Duodenal mucosa (tissue), 2 donors: ENCODE results near the gene FAM13C.

Source experiments
- H3K27ac ChIP-seq: one replicate; pipeline ENCODE4 v1.7.0; 2013; ENCODE audit warnings: low read depth, low read length
- H3K27me3 ChIP-seq, 2 donors: one replicate each; pipeline ENCODE4 v1.7.0; 2013; ENCODE audit warnings: low read length in 2 of 2, control low read depth in 1 of 2; ENCODE audit not compliant: insufficient read depth in 2 of 2, control insufficient read depth in 1 of 2
- H3K36me3 ChIP-seq, 2 donors: one replicate each; pipeline ENCODE4 v1.7.0; 2013; ENCODE audit warnings: low read length in 2 of 2, control low read depth in 1 of 2; ENCODE audit not compliant: insufficient read depth in 2 of 2, control insufficient read depth in 1 of 2
- H3K4me1 ChIP-seq, 2 donors: one replicate each; pipeline ENCODE4 v1.7.0; 2013; ENCODE audit warnings: low read length in 2 of 2, control low read depth in 1 of 2; ENCODE audit not compliant: insufficient read depth in 2 of 2, control insufficient read depth in 1 of 2
- H3K4me3 ChIP-seq, 2 donors: one replicate each; pipeline ENCODE4 v1.7.0; 2013; ENCODE audit warnings: low read length in 2 of 2, low read depth in 1 of 2
- H3K9ac ChIP-seq, 2 donors: one replicate each; pipeline ENCODE4 v1.7.0; 2013; ENCODE audit warnings: low read length in 2 of 2, low read depth in 1 of 2
- H3K9me3 ChIP-seq, 2 donors: one replicate each; pipeline ENCODE4 v1.7.0; 2013; ENCODE audit warnings: low read length in 2 of 2, control low read depth in 1 of 2; ENCODE audit not compliant: control insufficient read depth in 1 of 2

FAM13C gene

GRCh38 chr10:59323036-59323459 lies 39.3 kb downstream of the FAM13C start:
- Histone ChIP-seq H3K9ac (no peak overlapping the region), H3K27me3 (no peaks in the 10 kb centered on the region), H3K27ac (no peak overlapping the region), H3K36me3 (no peaks in the 10 kb centered on the region), H3K4me3 (no peak overlapping the region), H3K4me1 (peaks cover 3% of the 10 kb centered on the region in 2 donors), H3K9me3 (no peaks in the 10 kb centered on the region)

- H3K36me3 ChIP-seq, result no peaks in the 10 kb centered on the region
- no peak overlapping the region for H3K27ac ChIP-seq
- H3K9me3 ChIP-seq, result no peaks in the 10 kb centered on the region
- no peak overlapping the region for H3K9ac ChIP-seq
- no peak overlapping the region for H3K4me3 ChIP-seq
- peaks cover 3% of the 10 kb centered on the region in 2 donors for H3K4me1 ChIP-seq
- no peaks in the 10 kb centered on the region for H3K27me3 ChIP-seq
Observed at GRCh38 chr10:59322131-59322530, 40.2 kb downstream of the FAM13C start.

- no peak overlapping the region for H3K4me3 ChIP-seq
- H3K9me3 ChIP-seq, result no peaks in the 10 kb centered on the region
- no peak overlapping the region for H3K9ac ChIP-seq
- no peak overlapping the region for H3K27ac ChIP-seq
- H3K36me3 ChIP-seq, result no peaks in the 10 kb centered on the region
- H3K27me3 ChIP-seq, result no peaks in the 10 kb centered on the region
- H3K4me1 ChIP-seq, result peaks cover 3% of the 10 kb centered on the region in 2 donors
Observed at GRCh38 chr10:59320355-59320754, 42.0 kb downstream of the FAM13C start.

- H3K4me3 ChIP-seq, result no peak overlapping the region
- H3K36me3 ChIP-seq, result no peaks in the 10 kb centered on the region
- no peaks in the 10 kb centered on the region for H3K27me3 ChIP-seq
- peaks cover 3% of the 10 kb centered on the region in 2 donors for H3K4me1 ChIP-seq
- H3K27ac ChIP-seq, result no peak overlapping the region
- H3K9me3 ChIP-seq, result no peaks in the 10 kb centered on the region
- no peak overlapping the region for H3K9ac ChIP-seq
Observed at GRCh38 chr10:59319854-59320253, 42.5 kb downstream of the FAM13C start.

GRCh38 chr10:59317066-59317465 lies 45.3 kb downstream of the FAM13C start:
- no peak overlapping the region for H3K4me3 ChIP-seq
- no peaks in the 10 kb centered on the region for H3K9me3 ChIP-seq
- H3K36me3 ChIP-seq, result no peaks in the 10 kb centered on the region
- no peak overlapping the region for H3K27ac ChIP-seq
- H3K4me1 ChIP-seq, result no peaks in the 10 kb centered on the region
- H3K27me3 ChIP-seq, result no peaks in the 10 kb centered on the region
- H3K9ac ChIP-seq, result no peak overlapping the region

- Histone ChIP-seq H3K4me1 (no peaks in the 10 kb centered on the region), H3K9me3 (no peaks in the 10 kb centered on the region), H3K27ac (no peak overlapping the region), H3K27me3 (no peaks in the 10 kb centered on the region), H3K4me3 (no peak overlapping the region), H3K9ac (no peak overlapping the region), H3K36me3 (no peaks in the 10 kb centered on the region)
Observed at GRCh38 chr10:59315465-59315864, 46.9 kb downstream of the FAM13C start.

- no peak overlapping the region for H3K27ac ChIP-seq
- no peaks in the 10 kb centered on the region for H3K36me3 ChIP-seq
- H3K27me3 ChIP-seq, result no peaks in the 10 kb centered on the region
Observed at GRCh38 chr10:59314268-59314667, 48.1 kb downstream of the FAM13C start.

GRCh38 chr10:59312247-59312646 lies 50.1 kb downstream of the FAM13C start:
- no peak overlapping the region for H3K9ac ChIP-seq
- no peak overlapping the region for H3K4me3 ChIP-seq
- H3K4me1 ChIP-seq, result no peaks in the 10 kb centered on the region
- H3K9me3 ChIP-seq, result no peaks in the 10 kb centered on the region
- H3K36me3 ChIP-seq, result no peaks in the 10 kb centered on the region
- no peak overlapping the region for H3K27ac ChIP-seq
- no peaks in the 10 kb centered on the region for H3K27me3 ChIP-seq

More at GRCh38 chr10:59314268-59314667, 48.1 kb downstream of the FAM13C start:
- Histone ChIP-seq H3K9ac (no peak overlapping the region), H3K4me3 (no peak overlapping the region), H3K9me3 (no peaks in the 10 kb centered on the region), H3K4me1 (no peaks in the 10 kb centered on the region)

- Histone ChIP-seq H3K4me3 (no peak overlapping the region), H3K9ac (no peak overlapping the region), H3K36me3 (no peaks in the 10 kb centered on the region), H3K4me1 (no peaks in the 10 kb centered on the region), H3K27ac (no peak overlapping the region), H3K9me3 (no peaks in the 10 kb centered on the region), H3K27me3 (no peaks in the 10 kb centered on the region)
Observed at GRCh38 chr10:59311025-59311424, 51.3 kb downstream of the FAM13C start.

GRCh38 chr10:59310324-59310914 lies 51.9 kb downstream of the FAM13C start:
- Histone ChIP-seq H3K4me1 (no peaks in the 10 kb centered on the region), H3K9me3 (no peaks in the 10 kb centered on the region), H3K4me3 (no peak overlapping the region), H3K27me3 (no peaks in the 10 kb centered on the region), H3K9ac (no peak overlapping the region), H3K36me3 (no peaks in the 10 kb centered on the region), H3K27ac (no peak overlapping the region)
